PC-3 (cell line): ENCODE data around the gene MGAM2. TPM values are rescaled to one million over a fixed set of nuclear protein-coding genes. Genes with fewer than 3 reads are reported as not detected.

ENCODE experiments used
- ATAC-seq: fragments of 200-7000 bp; cut with Tn5 transposase; 2 replicates; pipeline ENCODE4 v1.9.1; 2020; ENCODE audit warnings: mild to moderate bottlenecking, moderate library complexity
- BruUV-seq: library from RNA; stranded (reverse); fragments of 400-500 nt; replicated peaks from 2 replicates; lab custom pipeline; 2021; lab: Mats Ljungman, UMichigan
- CTCF ChIA-PET: fragments of 300-600 bp; sonication (Branson Sonifier 250); formaldehyde crosslinking; loops from one replicate; lab custom pipeline; 2022; ENCODE audit warnings: antibody characterized with exemption; lab: Charles Lee
- POLR2A ChIA-PET: fragments of 300-600 bp; sonication (Branson Sonifier 250); formaldehyde crosslinking; loops from one replicate; lab custom pipeline; 2022; ENCODE audit warnings: antibody characterized with exemption; ENCODE audit not compliant: unreplicated experiment; lab: Charles Lee
- DNase-seq: peaks from one replicate; pipeline ENCODE4 v3.0.0-alpha.2; 2015
- H2AFZ ChIP-seq: fragments of 300-600 bp; sonication (generic); 2 replicates; pipeline ENCODE4 v1.6.0; 2016; ENCODE audit warnings: antibody characterized with exemption, low read length
- H3F3A ChIP-seq: fragments of 300-600 bp; sonication (generic); one replicate; pipeline ENCODE4 v1.6.0; 2017; ENCODE audit warnings: antibody characterized with exemption, low read length, control low read depth, mild to moderate bottlenecking; ENCODE audit not compliant: unreplicated experiment
- H3K27ac ChIP-seq: fragments of 300-600 bp; sonication (generic); 2 replicates; pipeline ENCODE4 v1.5.1; 2016; ENCODE audit warnings: mild to moderate bottlenecking, low read length
- H3K27me3 ChIP-seq: fragments of 300-600 bp; sonication (generic); 2 replicates; pipeline ENCODE4 v1.6.1; 2016; ENCODE audit warnings: low read length, mixed read lengths
- H3K36me3 ChIP-seq: fragments of 300-600 bp; sonication (generic); 2 replicates; pipeline ENCODE4 v1.6.1; 2016; ENCODE audit warnings: low read depth, mixed run types, low read length, mixed read lengths
- H3K4me1 ChIP-seq: fragments of 300-600 bp; sonication (generic); 2 replicates; pipeline ENCODE4 v1.5.1; 2016; ENCODE audit warnings: low read length; ENCODE audit not compliant: insufficient read depth
- H3K4me2 ChIP-seq: fragments of 300-600 bp; sonication (generic); 2 replicates; pipeline ENCODE4 v1.6.0; 2016; ENCODE audit warnings: low read length
- H3K4me3 ChIP-seq: fragments of 300-600 bp; sonication (generic); 2 replicates; pipeline ENCODE4 v1.5.1; 2016; ENCODE audit warnings: mild to moderate bottlenecking, low read length, mixed read lengths
- H3K79me2 ChIP-seq: fragments of 300-600 bp; sonication (generic); 2 replicates; pipeline ENCODE4 v1.6.1; 2017; ENCODE audit warnings: low read length, mixed read lengths
- H3K9ac ChIP-seq: fragments of 300-600 bp; sonication (generic); 2 replicates; pipeline ENCODE4 v1.6.0; 2016; ENCODE audit warnings: mild to moderate bottlenecking, low read length
- H3K9me2 ChIP-seq: fragments of 300-600 bp; sonication (generic); replicated peaks from 2 replicates; pipeline ENCODE4 v1.6.1; 2016; ENCODE audit warnings: mixed run types, low read length, mixed read lengths
- H3K9me3 ChIP-seq: fragments of 300-600 bp; sonication (generic); 2 replicates; pipeline ENCODE4 v1.6.1; 2016; ENCODE audit warnings: low read length, mixed read lengths
- H4K20me1 ChIP-seq: fragments of 300-600 bp; sonication (generic); 2 replicates; pipeline ENCODE4 v1.6.1; 2016; ENCODE audit warnings: low read length, mixed read lengths
- EZH2 ChIP-seq: fragments of 300-600 bp; sonication (generic); IDR thresholded peaks from one replicate; pipeline ENCODE4 v1.6.1; 2017; ENCODE audit warnings: antibody characterized with exemption, mild to moderate bottlenecking, low read length; ENCODE audit not compliant: unreplicated experiment
- EZH2phosphoT487 ChIP-seq: fragments of 300-600 bp; sonication (generic); IDR thresholded peaks from 2 replicates; pipeline ENCODE4 v1.6.1; 2018; ENCODE audit warnings: mild to moderate bottlenecking, antibody characterized with exemption, low read length, borderline replicate concordance
- intact Hi-C: fragments of 100-400 bp; cut with micrococcal nuclease; formaldehyde crosslinking; loops from 2 replicates; pipeline ENCODE4 v1.9.0; 2023
- total RNA-seq: library from RNA; depleted of rRNA; stranded (reverse); fragments of >200 nt; gene quantifications from 2 replicates; pipeline ENCODE4 v1.2.3, GENCODE V29; 2014
- TF ChIP-seq, protein P1 (sequence below): fragments of 300-600 bp; sonication (generic); conservative IDR thresholded peaks from 2 replicates; pipeline ENCODE4 v1.5.1; 2017; ENCODE audit warnings: antibody characterized with exemption, low read depth, mild to moderate bottlenecking, low read length

Gene MGAM2
- total RNA-seq, 1 experiment from 2014 or later, result not detected

DNA sequence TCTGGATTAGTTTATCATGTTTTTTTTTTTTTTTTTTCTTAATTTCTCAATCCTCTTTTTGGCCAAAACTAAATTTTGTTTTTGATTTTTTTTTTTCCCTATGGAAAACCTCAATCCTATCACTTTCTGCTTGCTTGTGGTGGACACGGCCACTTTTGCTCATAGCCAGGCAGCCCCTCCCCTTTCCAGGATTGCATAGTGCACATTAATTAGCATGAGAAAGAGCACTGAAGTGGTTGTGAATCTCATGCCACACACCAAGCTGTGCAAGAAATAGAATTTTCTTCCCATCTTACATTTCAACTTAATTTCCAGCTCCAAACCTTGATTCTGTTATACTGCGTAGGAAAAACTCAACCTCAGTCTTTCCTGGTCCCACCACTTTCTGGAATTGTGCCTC, 34.6 kb downstream of the MGAM2 start:
- Histone ChIP-seq H3K9me3 (no peaks in the 10 kb centered on the region), H3K27ac (no peak overlapping the region), H3K4me3 (no peak overlapping the region), H3K4me1 (no peaks in the 10 kb centered on the region), H3F3A (no peaks in the 10 kb centered on the region), H3K79me2 (no peaks in the 10 kb centered on the region), H3K4me2 (no peak overlapping the region), H2AFZ (no peak overlapping the region), H3K9me2 (no peaks in the 10 kb centered on the region), H3K9ac (no peak overlapping the region), H3K27me3 (peaks cover 60% of the 10 kb centered on the region), H4K20me1 (no peaks in the 10 kb centered on the region), H3K36me3 (no peaks in the 10 kb centered on the region)
- DNase-seq (no peak), ATAC-seq (no peak)
- intact Hi-C loops, result no loop called here
- POLR2A ChIA-PET, result no interaction called here
- CTCF ChIA-PET, result interaction anchor here (0.5 kb wide), 1 partner anchor 87 kb away, joined by 4 read pairs; no protein-coding TSS in a partner anchor
- TF ChIP-seq, protein P1, sequence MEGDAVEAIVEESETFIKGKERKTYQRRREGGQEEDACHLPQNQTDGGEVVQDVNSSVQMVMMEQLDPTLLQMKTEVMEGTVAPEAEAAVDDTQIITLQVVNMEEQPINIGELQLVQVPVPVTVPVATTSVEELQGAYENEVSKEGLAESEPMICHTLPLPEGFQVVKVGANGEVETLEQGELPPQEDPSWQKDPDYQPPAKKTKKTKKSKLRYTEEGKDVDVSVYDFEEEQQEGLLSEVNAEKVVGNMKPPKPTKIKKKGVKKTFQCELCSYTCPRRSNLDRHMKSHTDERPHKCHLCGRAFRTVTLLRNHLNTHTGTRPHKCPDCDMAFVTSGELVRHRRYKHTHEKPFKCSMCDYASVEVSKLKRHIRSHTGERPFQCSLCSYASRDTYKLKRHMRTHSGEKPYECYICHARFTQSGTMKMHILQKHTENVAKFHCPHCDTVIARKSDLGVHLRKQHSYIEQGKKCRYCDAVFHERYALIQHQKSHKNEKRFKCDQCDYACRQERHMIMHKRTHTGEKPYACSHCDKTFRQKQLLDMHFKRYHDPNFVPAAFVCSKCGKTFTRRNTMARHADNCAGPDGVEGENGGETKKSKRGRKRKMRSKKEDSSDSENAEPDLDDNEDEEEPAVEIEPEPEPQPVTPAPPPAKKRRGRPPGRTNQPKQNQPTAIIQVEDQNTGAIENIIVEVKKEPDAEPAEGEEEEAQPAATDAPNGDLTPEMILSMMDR, result no peak
- no peak for TF ChIP-seq EZH2
- no peak for TF ChIP-seq EZH2phosphoT487
- no TSS peak for BruUV-seq

DNA sequence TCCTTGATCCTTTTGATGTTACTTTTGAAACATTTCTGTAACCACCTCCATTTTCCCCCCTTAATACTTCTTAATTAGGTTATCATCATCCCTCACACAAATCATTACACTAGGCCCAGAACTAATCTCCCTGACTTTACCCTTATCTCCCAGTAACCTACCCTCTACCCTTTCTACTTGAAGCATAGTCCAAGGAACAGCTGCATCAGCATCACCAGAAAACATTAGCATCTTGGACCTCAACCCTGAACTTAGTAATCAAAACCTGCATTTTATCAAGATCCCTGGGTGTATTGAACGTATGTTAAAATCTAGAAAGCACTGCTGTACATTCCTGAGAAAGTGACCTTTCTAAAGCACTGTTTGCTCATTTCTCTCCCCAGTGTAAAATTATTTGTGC, 38.8 kb downstream of the MGAM2 start:
- Histone ChIP-seq H3K27ac (no peak overlapping the region), H3K9ac (no peak overlapping the region), H3K9me3 (no peaks in the 10 kb centered on the region), H3K79me2 (no peaks in the 10 kb centered on the region), H4K20me1 (no peaks in the 10 kb centered on the region), H3K27me3 (peaks cover 59% of the 10 kb centered on the region), H3K4me2 (no peak overlapping the region), H3F3A (no peaks in the 10 kb centered on the region), H3K36me3 (no peaks in the 10 kb centered on the region), H2AFZ (no peak overlapping the region), H3K4me3 (no peak overlapping the region), H3K4me1 (no peaks in the 10 kb centered on the region), H3K9me2 (no peaks in the 10 kb centered on the region)
- no peak for DNase-seq
- intact Hi-C loops, result no loop called here
- BruUV-seq, result no TSS peak
- ATAC-seq, result no peak
- ChIA-PET POLR2A (no interaction called here), CTCF (no interaction called here)
- TF ChIP-seq, protein P1, result no peak
- no peak for TF ChIP-seq EZH2phosphoT487
- no peak for TF ChIP-seq EZH2

DNA sequence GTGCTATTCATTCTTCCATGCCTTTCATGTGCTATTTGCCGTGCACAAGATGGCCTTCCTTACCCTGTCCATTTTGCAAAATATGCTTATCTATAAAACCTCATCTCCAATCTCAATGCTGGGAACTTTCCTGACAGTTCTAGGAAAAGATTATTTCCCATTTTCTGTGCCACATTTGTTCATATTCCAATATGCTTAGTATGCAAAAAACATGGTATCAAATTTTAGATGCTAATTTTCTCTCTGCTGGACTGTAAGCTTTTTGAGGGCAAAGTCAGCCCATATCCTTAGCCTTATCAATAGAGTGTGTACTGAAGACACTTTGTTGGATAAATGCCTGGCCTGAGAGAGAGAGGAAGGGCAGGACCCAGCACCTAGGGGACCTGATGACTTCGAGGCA, 39.4 kb downstream of the MGAM2 start:
- BruUV-seq, result no TSS peak
- H3K27me3 ChIP-seq, result peaks cover 54% of the 10 kb centered on the region
- no peaks in the 10 kb centered on the region for H3K79me2 ChIP-seq
- ChIA-PET POLR2A (no interaction called here), CTCF (no interaction called here)
- H4K20me1 ChIP-seq, result no peaks in the 10 kb centered on the region
- H2AFZ ChIP-seq, result no peak overlapping the region
- H3K9me3 ChIP-seq, result no peaks in the 10 kb centered on the region
- ATAC-seq, result no peak
- no peaks in the 10 kb centered on the region for H3K4me1 ChIP-seq
- H3F3A ChIP-seq, result no peaks in the 10 kb centered on the region
- H3K9ac ChIP-seq, result no peak overlapping the region
- no peak overlapping the region for H3K4me3 ChIP-seq
- intact Hi-C loops, result no loop called here
- no peak overlapping the region for H3K27ac ChIP-seq
- no peak overlapping the region for H3K4me2 ChIP-seq
- H3K36me3 ChIP-seq, result no peaks in the 10 kb centered on the region
- no peak for DNase-seq
- TF ChIP-seq EZH2phosphoT487 (no peak), EZH2 (no peak)
- TF ChIP-seq, protein P1, result no peak
- no peaks in the 10 kb centered on the region for H3K9me2 ChIP-seq
